HepG2 (cell line): Measurements from ENCODE around the gene BAHD1. TPM values are rescaled to one million over a fixed set of nuclear protein-coding genes. Genes with fewer than 3 reads are reported as not detected.
A peak's percentile ranks its signal among the peaks of the same experiment; 100 is the strongest.

ENCODE experiments used
- ATRX ChIP-seq: sonication (generic); formaldehyde crosslinking; IDR thresholded peaks from 2 replicates; pipeline ENCODE4 v1.4.0; 2020; ENCODE audit warnings: missing genetic modification reagents, borderline replicate concordance
- CEBPB ChIP-seq: IDR thresholded peaks from 2 replicates; pipeline ENCODE4 v1.6.1; 2011; ENCODE audit warnings: low read depth, low read length, improper control_type of control experiment, borderline replicate concordance
- FOXK1 ChIP-seq: sonication (generic); formaldehyde crosslinking; IDR thresholded peaks from 2 replicates; pipeline ENCODE4 v1.4.0; 2020; ENCODE audit warnings: low read depth, missing genetic modification reagents, borderline replicate concordance
- LCORL ChIP-seq, 2 experiments: fragments of 450-650 bp in 1 of 2; sonication (generic) in 1 of 2; formaldehyde crosslinking in 1 of 2; IDR thresholded peaks; 2 replicates each; pipeline versions ENCODE4 v1.5.0 to v1.6.1; 2017 to 2020; ENCODE audit warnings: antibody characterized with exemption in 1 of 2, missing genetic modification reagents in 1 of 2
- PATZ1 ChIP-seq: sonication (generic); formaldehyde crosslinking; IDR thresholded peaks from 2 replicates; pipeline ENCODE4 v1.4.0; 2020; ENCODE audit warnings: missing genetic modification reagents
- PAXIP1 ChIP-seq: sonication (generic); formaldehyde crosslinking; conservative IDR thresholded peaks from 2 replicates; pipeline ENCODE4 v1.4.0; 2020; ENCODE audit warnings: mild to moderate bottlenecking, missing genetic modification reagents, moderate library complexity
- RBFOX2 ChIP-seq: fragments of 200-400 bp; formaldehyde crosslinking; IDR thresholded peaks from 2 replicates; pipeline ENCODE4 v1.6.1; 2017; ENCODE audit warnings: low read depth, mild to moderate bottlenecking, low read length
- TEAD2 ChIP-seq: sonication (generic); formaldehyde crosslinking; IDR thresholded peaks from 2 replicates; pipeline ENCODE4 v1.9.0; 2021; ENCODE audit warnings: missing genetic modification reagents
- UBTF ChIP-seq: sonication (generic); formaldehyde crosslinking; IDR thresholded peaks from 2 replicates; pipeline ENCODE4 v1.4.0; 2020; ENCODE audit warnings: mild to moderate bottlenecking, missing genetic modification reagents
- ZNF224 ChIP-seq: sonication (generic); formaldehyde crosslinking; IDR thresholded peaks from 2 replicates; pipeline ENCODE4 v1.5.0; 2020; ENCODE audit warnings: mild to moderate bottlenecking, missing genetic modification reagents
- ZNF639 ChIP-seq: conservative IDR thresholded peaks from 2 replicates; pipeline ENCODE4 v1.6.1; 2018; ENCODE audit warnings: missing genetic modification reagents
- ZNF709 ChIP-seq: sonication (generic); formaldehyde crosslinking; IDR thresholded peaks from 2 replicates; pipeline ENCODE4 v1.5.0; 2020; ENCODE audit warnings: mild to moderate bottlenecking, missing genetic modification reagents
- polyA plus RNA-seq, 8 experiments: library from polyadenylated mRNA; depleted of rRNA in 3 of 8; stranded (reverse) in 7 of 8; unstranded in 1 of 8; fragments of >200 nt; fragmentation: Illumina TruSeq in 4 of 8; extraction: Trizol in 4 of 8; gene quantifications; 2 replicates each; pipeline versions ENCODE4 v1.2.1 to v1.2.3, GENCODE V29; 2011 to 2016; ENCODE audit warnings: low read depth in 4 of 8, missing spikeins in 1 of 8, mixed read lengths in 1 of 8; ENCODE audit not compliant: insufficient read depth in 1 of 8
- total RNA-seq, 5 experiments: library from RNA; depleted of rRNA; stranded (reverse); fragments of >200 nt; fragmentation: Illumina TruSeq; extraction: Trizol; gene quantifications; 2 replicates each; pipeline ENCODE4 v1.2.3, GENCODE V29; 2016; ENCODE audit warnings: low read depth in 1 of 5

BAHD1 gene
- total and polyA plus RNA-seq, 2 of the 13 experiments (the other 11 are each of a cell fraction or from before 2014, with no cell fraction given) = 3.3 to 8.7 TPM

GRCh38 chr15:40441565-40442531, 1.1 kb downstream of the BAHD1 start (continued):
- TF ChIP-seq TEAD2 (CRISPR knock-in tag) (0 out of 2 replicates have a peak, but pooled peaks have one; percentile 35), ZNF639 (peak; percentile 44; the same call in 1 of the 2 replicates), ATRX (CRISPR knock-in tag) (no peak), PAXIP1 (0 out of 2 replicates have a peak, but pooled peaks have one; percentile 21), ZNF709 (CRISPR knock-in tag) (no peak), PATZ1 (CRISPR knock-in tag) (peak; percentile 72; the same call in 1 of the 2 replicates), FOXK1 (no peak), ZNF224 (CRISPR knock-in tag) (no peak), CEBPB (no peak), RBFOX2 (peak; percentile 56), UBTF (peak; percentile 84), LCORL (IDR thresholded peaks at IDR 0.05) (no peak), LCORL (CRISPR knock-in tag; IDR thresholded peaks at IDR 0.05) (0 out of 2 replicates have a peak, but pooled peaks have one; percentile 34)
